ENCODE measurements around the gene MFAP4. TPM values are rescaled to one million over a fixed set of nuclear protein-coding genes. Genes with fewer than 3 reads are reported as not detected.

MFAP4 gene
- total and polyA plus RNA-seq, 3 donors from 2014 or later = 24.0 to 108 (median 55.7) TPM

GRCh38 chr17:19410875-19411620, 24.1 kb upstream of the MFAP4 start, which contains the start of gene RNF112:
TSS of gene RNF112 (plus strand) at chr17:19411232. CDS start at chr17:19411409, 177 bp downstream.
- no peak within 1 kb of the TSS for H3K27ac ChIP-seq
- H3K9me3 ChIP-seq = no peaks in the 10 kb centered on the region
- intact Hi-C loops (cut with DNase I; ENCODE audit: low total_unique reads) = no loop called here
- no peaks in the 10 kb centered on the region for H3K27me3 ChIP-seq
- no peak for TF ChIP-seq CTCF (IDR thresholded peaks at IDR 0.05)
- no peak for TF ChIP-seq POLR2A (IDR thresholded peaks at IDR 0.05)
- H3K4me1 ChIP-seq = no peaks in the 10 kb centered on the region
- 48 to 52% methylated on average over 23 of the region's 23 CpGs for WGBS, 2 donors
- H3K36me3 ChIP-seq (ENCODE audit: low read depth, missing control alignments) = no peaks in the 10 kb centered on the region
- no peak for DNase-seq
- no peak within 1 kb of the TSS for H3K4me3 ChIP-seq

GRCh38 chr17:19410091-19410490, 23.1 kb upstream of the MFAP4 start:
- TF ChIP-seq CTCF (IDR thresholded peaks at IDR 0.05) (no peak), POLR2A (IDR thresholded peaks at IDR 0.05) (no peak)
- WGBS, 2 donors = 91 to 99% methylated on average over 6 of the region's 6 CpGs
- no peaks in the 10 kb centered on the region for H3K27me3 ChIP-seq

GRCh38 chr17:19409509-19409908, 22.5 kb upstream of the MFAP4 start:
- no peak overlapping the region for H3K4me3 ChIP-seq
- intact Hi-C loops (cut with DNase I; ENCODE audit: low total_unique reads) = no loop called here
- no peaks in the 10 kb centered on the region for H3K27me3 ChIP-seq
- no peaks in the 10 kb centered on the region for H3K36me3 ChIP-seq (ENCODE audit: low read depth, missing control alignments)
- no peaks in the 10 kb centered on the region for H3K4me1 ChIP-seq
- H3K27ac ChIP-seq = no peak overlapping the region
- TF ChIP-seq POLR2A (IDR thresholded peaks at IDR 0.05) (no peak), CTCF (IDR thresholded peaks at IDR 0.05) (no peak)
- no peaks in the 10 kb centered on the region for H3K9me3 ChIP-seq
- no peak for DNase-seq
- WGBS, 2 donors = 88 to 93% methylated on average over 2 to 3 of the region's 3 CpGs

More at GRCh38 chr17:19410091-19410490, 23.1 kb upstream of the MFAP4 start:
- Histone ChIP-seq H3K36me3 (ENCODE audit: low read depth, missing control alignments) (no peaks in the 10 kb centered on the region), H3K4me3 (no peak overlapping the region), H3K27ac (no peak overlapping the region), H3K9me3 (no peaks in the 10 kb centered on the region), H3K4me1 (no peaks in the 10 kb centered on the region)
- no peak for DNase-seq
- intact Hi-C loops (cut with DNase I; ENCODE audit: low total_unique reads) = no loop called here

- intact Hi-C loops (cut with DNase I; ENCODE audit: low total_unique reads) = no loop called here
- Histone ChIP-seq H3K36me3 (ENCODE audit: low read depth, missing control alignments) (no peaks in the 10 kb centered on the region), H3K4me3 (no peak overlapping the region), H3K4me1 (no peaks in the 10 kb centered on the region), H3K9me3 (no peaks in the 10 kb centered on the region), H3K27ac (no peak overlapping the region), H3K27me3 (no peaks in the 10 kb centered on the region)
- TF ChIP-seq CTCF (IDR thresholded peaks at IDR 0.05) (no peak), POLR2A (IDR thresholded peaks at IDR 0.05) (no peak)
- 95 to 96% methylated on average over 3 of the region's 3 CpGs for WGBS, 2 donors
- no peak for DNase-seq
Measured at GRCh38 chr17:19409066-19409465, 22.1 kb upstream of the MFAP4 start.

- Histone ChIP-seq H3K9me3 (no peaks in the 10 kb centered on the region), H3K36me3 (ENCODE audit: low read depth, missing control alignments) (no peaks in the 10 kb centered on the region), H3K4me3 (no peak overlapping the region), H3K27me3 (no peaks in the 10 kb centered on the region), H3K4me1 (no peaks in the 10 kb centered on the region), H3K27ac (no peak overlapping the region)
- no peak for TF ChIP-seq CTCF (IDR thresholded peaks at IDR 0.05)
- no peak for TF ChIP-seq POLR2A (IDR thresholded peaks at IDR 0.05)
- DNase-seq = no peak
- 83 to 97% methylated on average over 2 of the region's 2 CpGs for WGBS, 2 donors
- intact Hi-C loops (cut with DNase I; ENCODE audit: low total_unique reads) = no loop called here
Measured at GRCh38 chr17:19408346-19408710, 21.3 kb upstream of the MFAP4 start.
